Right atrium auricular region (tissue), 2 donors: Measurements from ENCODE around the gene NUP210L. TPM values are rescaled to one million over a fixed set of nuclear protein-coding genes. Genes with fewer than 3 reads are reported as not detected.
"Not testable (repeated sequence)": the region's sequence is repeated elsewhere in the genome, so short reads cannot be mapped to it uniquely, and the experiment has no call there.

Source experiments
- DNase-seq: peaks from one replicate; pipeline ENCODE4 v3.0.0-alpha.2; 2019; ENCODE audit warnings: low spot score
- H3K27ac ChIP-seq, 2 donors: fragments of 200-600 bp; sonication (generic); 1 replicate in 1 of 2; 2 replicates in 1 of 2; pipeline ENCODE4 v1.5.1; 2016 to 2019
- H3K27me3 ChIP-seq, 2 donors: fragments of 200-600 bp; sonication (generic); one replicate each; pipeline versions ENCODE4 v1.5.1 to v1.6.0; 2017 to 2019
- H3K36me3 ChIP-seq: fragments of 200-600 bp; sonication (generic); one replicate; pipeline ENCODE4 v1.5.1; 2016
- H3K4me1 ChIP-seq, 2 donors: fragments of 200-600 bp; sonication (generic); one replicate each; pipeline versions ENCODE4 v1.5.1 to v1.6.0; 2017 to 2019
- H3K4me3 ChIP-seq, 2 donors: fragments of 200-600 bp; sonication (generic); 1 replicate in 1 of 2; 2 replicates in 1 of 2; pipeline ENCODE4 v1.5.1; 2017 to 2019; ENCODE audit warnings: mild to moderate bottlenecking in 1 of 2, moderate library complexity in 1 of 2
- H3K9me3 ChIP-seq, 2 donors: fragments of 200-600 bp; sonication (generic); one replicate each; pipeline ENCODE4 v1.5.1; 2019
- CTCF ChIP-seq, 2 donors: fragments of 200-600 bp; sonication (generic); IDR thresholded peaks; one replicate each; pipeline ENCODE4 v1.5.1; 2019; ENCODE audit warnings: antibody characterized with exemption in 2 of 2
- total RNA-seq, 2 donors: library from RNA; depleted of rRNA; stranded (reverse); fragments of >200 nt; gene quantifications; one replicate each; pipeline ENCODE4 v1.1.0, GENCODE V29; 2016

NUP210L gene
- total RNA-seq, 2 donors from 2014 or later = 0.28 TPM; not detected in 1

- no peaks in the 10 kb centered on the region for H3K36me3 ChIP-seq
- no peak for TF ChIP-seq CTCF (IDR thresholded peaks at IDR 0.05)
- H3K4me3 ChIP-seq = no peak overlapping the region
- H3K9me3 ChIP-seq = no peaks in the 10 kb centered on the region
- no peaks in the 10 kb centered on the region for H3K27me3 ChIP-seq
- H3K4me1 ChIP-seq = peaks cover 0 to 11% of the 10 kb centered on the region in 2 donors
- DNase-seq = no peak
- no peak overlapping the region for H3K27ac ChIP-seq
Measured at GRCh38 chr1:154142358-154142757, 12.5 kb downstream of the NUP210L start.

DNA sequence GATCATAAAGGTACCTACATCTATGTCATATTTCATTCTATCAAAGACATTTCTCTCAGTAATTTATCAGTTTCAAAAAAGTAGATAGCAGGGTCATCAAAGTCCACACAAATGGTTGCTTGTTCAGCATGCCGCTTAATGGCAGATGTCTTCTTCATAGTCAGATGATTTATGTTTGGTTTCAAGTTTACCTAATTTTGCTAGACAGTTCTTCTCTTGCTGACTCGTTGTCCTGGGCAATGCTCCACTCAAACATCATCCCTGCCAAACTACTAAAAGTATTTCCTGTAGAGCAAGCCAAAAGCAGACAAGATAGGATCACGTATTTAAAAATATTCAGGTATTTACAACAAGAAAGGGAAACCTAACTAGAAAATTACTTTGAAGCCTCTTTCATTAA is 13.6 kb downstream of the NUP210L start:
- Histone ChIP-seq H3K27me3 (no peaks in the 10 kb centered on the region), H3K27ac (no peak overlapping the region), H3K4me3 (no peak overlapping the region), H3K9me3 (no peaks in the 10 kb centered on the region), H3K36me3 (no peaks in the 10 kb centered on the region), H3K4me1 (peaks cover 0 to 11% of the 10 kb centered on the region in 2 donors)
- no peak for TF ChIP-seq CTCF (IDR thresholded peaks at IDR 0.05)
- no peak for DNase-seq

DNA sequence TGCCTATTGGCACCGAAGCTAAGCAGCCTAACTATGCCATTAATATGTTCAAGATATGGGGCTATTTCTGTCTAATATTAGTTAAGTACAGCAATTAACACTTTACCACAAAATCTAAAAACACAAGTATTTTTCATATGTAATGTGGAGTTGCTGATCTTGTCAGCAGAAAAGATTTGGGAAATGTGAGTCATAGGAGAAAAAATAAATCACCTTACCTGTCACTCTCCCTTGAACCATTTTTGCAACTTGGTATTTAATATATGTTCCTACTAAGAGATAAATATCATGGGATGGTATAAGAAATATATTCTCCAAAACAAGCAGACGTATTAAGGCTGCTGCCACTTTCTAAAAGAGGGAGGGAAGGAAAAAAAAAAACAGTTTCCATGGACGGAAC is 17.0 kb downstream of the NUP210L start:
- Histone ChIP-seq H3K36me3 (no peaks in the 10 kb centered on the region), H3K4me3 (no peak overlapping the region), H3K27me3 (no peaks in the 10 kb centered on the region), H3K9me3 (no peaks in the 10 kb centered on the region), H3K4me1 (peaks cover 0 to 11% of the 10 kb centered on the region in 2 donors), H3K27ac (no peak overlapping the region)
- TF ChIP-seq CTCF (IDR thresholded peaks at IDR 0.05) = no peak
- no peak for DNase-seq

DNA sequence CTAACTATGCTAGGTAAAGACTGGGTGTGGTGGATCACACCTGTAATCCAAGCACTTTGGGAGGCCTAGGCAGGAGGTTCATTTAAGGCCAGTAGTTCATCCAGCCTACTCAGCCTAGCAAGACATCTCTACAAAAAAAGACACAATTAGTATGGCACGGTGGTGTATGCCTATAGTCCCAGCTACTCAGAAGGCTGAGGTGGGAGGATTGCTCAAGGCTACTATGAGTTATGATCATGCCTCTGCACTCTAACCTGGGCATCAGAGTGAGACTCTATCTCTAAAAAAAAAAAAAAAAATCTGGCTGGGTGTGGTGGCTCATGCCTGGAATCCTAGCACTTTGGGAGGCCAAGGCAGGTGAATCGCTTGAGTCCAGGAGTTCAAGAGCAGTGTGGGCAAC is 21.6 kb downstream of the NUP210L start:
- no peak for DNase-seq
- no peak for TF ChIP-seq CTCF (IDR thresholded peaks at IDR 0.05)
- no peak overlapping the region for H3K27ac ChIP-seq
- H3K27me3 ChIP-seq = no peaks in the 10 kb centered on the region
- H3K9me3 ChIP-seq = no peaks in the 10 kb centered on the region
- H3K36me3 ChIP-seq = no peaks in the 10 kb centered on the region
- no peaks in the 10 kb centered on the region for H3K4me1 ChIP-seq
- no peak overlapping the region for H3K4me3 ChIP-seq

- no peak for TF ChIP-seq CTCF (IDR thresholded peaks at IDR 0.05)
- Histone ChIP-seq H3K4me3 (no peak overlapping the region), H3K27me3 (no peaks in the 10 kb centered on the region), H3K9me3 (no peaks in the 10 kb centered on the region), H3K36me3 (no peaks in the 10 kb centered on the region), H3K4me1 (no peaks in the 10 kb centered on the region), H3K27ac (no peak overlapping the region)
- no peak for DNase-seq
Measured at GRCh38 chr1:154129391-154129970, 25.4 kb downstream of the NUP210L start.

- H3K4me1 ChIP-seq, H3K4me3 ChIP-seq, DNase-seq, H3K36me3 ChIP-seq, H3K9me3 ChIP-seq, H3K27me3 ChIP-seq, H3K27ac ChIP-seq: not testable (repeated sequence)
Measured at GRCh38 chr1:154123205-154123604, 31.7 kb downstream of the NUP210L start.
